ENCODE results near the gene LSM14A. TPM values are rescaled to one million over a fixed set of nuclear protein-coding genes. Genes with fewer than 3 reads are reported as not detected.

Gene LSM14A
- total and polyA plus RNA-seq, 2 of the 13 experiments (the other 11 are each of a cell fraction or from before 2014, with no cell fraction given) = 77.0 to 83.6 TPM

- Histone ChIP-seq H3K4me2 (ENCODE audit: low read depth, low read length) (no peak overlapping the region), H3K4me3 (replicated peaks in 1 of 3; ENCODE audit: insufficient read depth in 1 of 3, low read depth in 2 of 3, low read length in 3 of 3) (no peak overlapping the region), H4K20me1 (ENCODE audit: insufficient read depth, low read length) (no peaks in the 10 kb centered on the region), H3K4me1 (ENCODE audit: insufficient read depth, low read length) (peaks cover 11% of the 10 kb centered on the region; the same call in 1 of the 2 replicates), H3K27ac (ENCODE audit: extremely low read length, insufficient read depth, low read length) (no peak overlapping the region), H3K36me3 (replicated peaks in 1 of 2; ENCODE audit: control insufficient read depth in 1 of 2, insufficient read depth in 2 of 2, low read length in 2 of 2) (no peaks in the 10 kb centered on the region), H3K9me3 (ENCODE audit: low read length) (no peaks in the 10 kb centered on the region), H3K27me3 (ENCODE audit: control insufficient read depth in 1 of 2, insufficient read depth in 2 of 2, low read length in 2 of 2) (no peaks in the 10 kb centered on the region; a peak in 1 of 5 replicates), H3K9ac (ENCODE audit: insufficient read depth, low read depth, low read length) (no peak overlapping the region), H2AFZ (ENCODE audit: low read length) (no peak overlapping the region), H3K79me2 (ENCODE audit: insufficient read depth, low read length) (no peaks in the 10 kb centered on the region)
- POLR2A ChIA-PET = no interaction called here
- DNase-seq (ENCODE audit: low spot score) (no peak), FAIRE-seq (no peak), ATAC-seq (no peak)
- WGBS (ENCODE audit: low lambda C conversion rate) = 46% methylated on average over 2 of the region's 2 CpGs
- intact Hi-C loops (cut with micrococcal nuclease; ENCODE audit: unreplicated experiment) (no loop called here), in situ Hi-C loops (cut with HindIII; ENCODE audit: extremely low pct_ligation_motif_present, low pct_unique_long_range_greater_than_20kb) (no loop called here)
- CTCF ChIA-PET (ENCODE audit: low intra/inter-chr PET ratio, low total read pairs) = no interaction called here
- BruUV-seq (replicated peaks) = no TSS peak
- TF ChIP-seq ZNF546 (CRISPR knock-in tag; conservative IDR thresholded peaks at IDR 0.05) (no peak), TEAD2 (CRISPR knock-in tag; IDR thresholded peaks at IDR 0.05) (no peak), ZNF737 (CRISPR knock-in tag; IDR thresholded peaks at IDR 0.05; ENCODE audit: borderline replicate concordance) (no peak), ZNF572 (CRISPR knock-in tag; IDR thresholded peaks at IDR 0.05) (no peak), U2AF2 (IDR thresholded peaks at IDR 0.05; ENCODE audit: low read depth, low read length) (no peak), FOXC1 (CRISPR knock-in tag; IDR thresholded peaks at IDR 0.05; ENCODE audit: borderline replicate concordance) (no peak), ATF5 (CRISPR knock-in tag; IDR thresholded peaks at IDR 0.05; ENCODE audit: low read depth) (no peak), KDM4B (CRISPR knock-in tag; IDR thresholded peaks at IDR 0.05) (no peak), RFX3 (CRISPR knock-in tag; IDR thresholded peaks at IDR 0.05) (no peak), PHF5A (CRISPR knock-in tag; IDR thresholded peaks at IDR 0.05; ENCODE audit: low read depth, unreplicated experiment) (no peak), ZEB1 (IDR thresholded peaks at IDR 0.05; ENCODE audit: insufficient replicate concordance, low read depth) (no peak), ZNF354B (CRISPR knock-in tag; IDR thresholded peaks at IDR 0.05) (no peak), REPIN1 (CRISPR knock-in tag; IDR thresholded peaks at IDR 0.05; ENCODE audit: borderline replicate concordance, low read depth) (no peak), PLSCR1 (CRISPR knock-in tag; IDR thresholded peaks at IDR 0.05; ENCODE audit: borderline replicate concordance) (no peak), CEBPG (CRISPR knock-in tag; IDR thresholded peaks at IDR 0.05) (no peak)
Observed at GRCh38 chr19:34154401-34154800, 17.9 kb upstream of the LSM14A start.
